ACC112 (cell line): ENCODE data around the gene RNF208.

Experiments
- H2AFZ ChIP-seq: fragments of 200-600 bp; sonication (generic); one replicate; pipeline ENCODE4 v1.6.0; 2017; ENCODE audit warnings: antibody characterized with exemption, low read length; ENCODE audit not compliant: unreplicated experiment
- H3K27ac ChIP-seq: fragments of 200-600 bp; sonication (generic); 2 replicates; pipeline ENCODE4 v1.5.1; 2014; ENCODE audit warnings: low read depth, mild to moderate bottlenecking, antibody characterized with exemption, low read length, moderate library complexity
- H3K27me3 ChIP-seq: fragments of 200-600 bp; sonication (generic); 2 replicates; pipeline ENCODE4 v1.6.1; 2014; ENCODE audit warnings: mild to moderate bottlenecking, antibody characterized with exemption, low read length, moderate library complexity, mixed read lengths; ENCODE audit not compliant: insufficient read depth
- H3K36me3 ChIP-seq: fragments of 200-600 bp; sonication (generic); 2 replicates; pipeline ENCODE4 v1.6.1; 2016; ENCODE audit warnings: mild to moderate bottlenecking, antibody characterized with exemption, low read length, moderate library complexity, mixed read lengths; ENCODE audit not compliant: insufficient read depth
- H3K4me1 ChIP-seq: fragments of 200-600 bp; sonication (generic); one replicate; pipeline ENCODE4 v1.6.1; 2016; ENCODE audit warnings: low read length, mixed read lengths; ENCODE audit not compliant: insufficient read depth, unreplicated experiment, control insufficient read depth
- H3K4me3 ChIP-seq: fragments of 200-600 bp; sonication (generic); 2 replicates; pipeline ENCODE4 v1.5.1; 2014; ENCODE audit warnings: mild to moderate bottlenecking, low read depth, low read length
- H3K79me2 ChIP-seq: fragments of 200-600 bp; sonication (generic); one replicate; pipeline ENCODE4 v1.6.0; 2016; ENCODE audit warnings: low read length; ENCODE audit not compliant: control insufficient read depth, unreplicated experiment, insufficient read depth

Gene RNF208

GRCh38 chr9:137224830-137225694 is 3.0 kb upstream of the RNF208 start, which contains the start of gene CYSRT1:
CYSRT1 (plus strand) TSS chr9:137225174; CDS start chr9:137225622, 448 bp downstream.
- no peaks in the 10 kb centered on the region for H3K27me3 ChIP-seq
- H3K4me1 ChIP-seq, result peaks cover 29% of the 10 kb centered on the region
- H2AFZ ChIP-seq, result no peak within 1 kb of the TSS

GRCh38 chr9:137223078-137223970 is 1.3 kb upstream of the RNF208 start:
- no peaks in the 10 kb centered on the region for H3K36me3 ChIP-seq
- no peaks in the 10 kb centered on the region for H3K79me2 ChIP-seq
- no peaks in the 10 kb centered on the region for H3K27me3 ChIP-seq
- H2AFZ ChIP-seq, result peak overlapping the region; percentile 54
- H3K27ac ChIP-seq, result peak overlapping the region; percentile 34; the same call in 1 of the 2 replicates
- peaks cover 37% of the 10 kb centered on the region for H3K4me1 ChIP-seq
- peak overlapping the region; percentile 85 for H3K4me3 ChIP-seq

More at GRCh38 chr9:137224830-137225694, 3.0 kb upstream of the RNF208 start, which contains the start of gene CYSRT1:
- peak within 1 kb of the TSS; percentile 85 for H3K4me3 ChIP-seq
- H3K79me2 ChIP-seq, result no peaks in the 10 kb centered on the region
- H3K36me3 ChIP-seq, result no peaks in the 10 kb centered on the region
- peak within 1 kb of the TSS; percentile 34; the same call in 1 of the 2 replicates for H3K27ac ChIP-seq

DNA sequence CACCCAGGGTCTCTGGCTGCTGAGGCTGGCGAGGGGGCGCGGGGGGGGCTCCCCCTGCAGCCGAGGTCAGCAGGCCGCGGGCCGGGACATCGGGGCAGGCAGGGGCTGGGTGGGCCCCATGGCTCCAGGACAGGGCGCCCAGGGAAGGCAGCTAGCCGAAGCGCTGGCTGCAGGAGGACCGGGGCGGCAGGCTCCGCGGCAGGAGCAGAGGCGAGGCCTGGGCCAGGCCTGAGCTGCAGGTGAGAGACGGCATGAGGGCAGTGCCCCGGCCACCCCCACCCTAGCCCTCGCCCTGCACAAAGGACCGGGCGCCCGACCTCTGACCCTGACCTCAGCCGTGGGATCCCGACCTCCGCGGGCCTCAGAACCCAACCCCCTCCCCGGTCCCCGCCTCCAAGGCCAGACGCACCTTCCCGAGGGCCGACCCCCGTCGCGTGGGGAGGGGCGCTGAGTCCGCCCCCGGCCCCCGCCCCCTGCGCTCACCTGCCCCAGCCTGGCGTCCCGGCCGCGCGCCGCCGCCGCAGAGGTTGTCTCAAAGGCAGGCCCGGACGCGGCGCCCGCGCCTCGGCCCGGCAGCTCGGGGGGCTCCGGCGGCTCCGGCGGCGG is 431 bp downstream of the RNF208 start:
- Histone ChIP-seq H2AFZ (no peak overlapping the region), H3K36me3 (no peaks in the 10 kb centered on the region), H3K27ac (no peak overlapping the region), H3K4me3 (no peak overlapping the region), H3K27me3 (no peaks in the 10 kb centered on the region), H3K79me2 (no peaks in the 10 kb centered on the region), H3K4me1 (peaks cover 44% of the 10 kb centered on the region)

GRCh38 chr9:137221095-137221505 is 940 bp downstream of the RNF208 start:
- no peak overlapping the region for H3K27ac ChIP-seq
- peaks cover 46% of the 10 kb centered on the region for H3K4me1 ChIP-seq
- H3K27me3 ChIP-seq, result no peaks in the 10 kb centered on the region
- no peak overlapping the region for H3K4me3 ChIP-seq
- no peak overlapping the region for H2AFZ ChIP-seq
- no peaks in the 10 kb centered on the region for H3K79me2 ChIP-seq
- no peaks in the 10 kb centered on the region for H3K36me3 ChIP-seq

DNA sequence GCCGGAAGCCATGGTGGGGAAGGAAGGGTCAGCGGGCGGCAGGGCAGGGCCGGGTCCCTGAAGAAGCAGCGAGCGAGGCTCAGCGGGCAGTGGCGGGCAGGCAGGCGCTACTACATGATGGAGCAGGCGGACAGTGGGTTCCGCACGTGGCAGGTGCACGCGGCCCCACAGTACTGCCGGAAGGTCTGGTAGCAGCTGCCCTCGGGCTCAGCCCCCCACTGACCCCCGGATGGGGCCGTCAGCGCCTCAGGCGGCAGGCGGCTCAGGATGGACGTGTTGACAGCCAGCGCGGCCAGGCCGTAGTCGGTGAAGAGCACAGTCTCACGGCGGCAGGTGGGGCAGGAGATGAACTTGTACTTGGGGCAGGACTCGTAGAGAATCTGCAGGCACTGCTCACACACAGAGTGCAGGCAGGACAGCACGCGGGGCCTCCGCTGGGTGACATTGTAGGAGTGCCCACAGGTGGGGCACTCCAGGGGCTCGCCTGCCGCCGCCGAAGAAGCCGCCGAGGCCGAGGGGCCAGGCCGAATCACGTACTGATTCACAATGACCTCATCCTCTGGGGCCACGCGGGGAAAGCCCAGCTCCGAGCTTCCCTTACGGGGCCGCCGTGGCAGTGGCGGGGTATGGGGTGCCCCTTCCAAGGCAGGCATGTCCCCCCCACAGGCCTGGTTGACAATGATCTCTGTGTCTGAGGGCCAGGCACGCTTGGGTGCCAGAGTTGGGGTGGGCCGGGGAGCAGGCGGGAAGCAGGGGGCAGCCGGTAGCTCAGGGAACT is 1.5 kb downstream of the RNF208 start:
- Histone ChIP-seq H3K36me3 (no peaks in the 10 kb centered on the region), H2AFZ (no peak overlapping the region), H3K4me1 (peaks cover 46% of the 10 kb centered on the region), H3K27ac (no peak overlapping the region), H3K4me3 (no peak overlapping the region), H3K27me3 (no peaks in the 10 kb centered on the region), H3K79me2 (no peaks in the 10 kb centered on the region)

GRCh38 chr9:137219757-137220316 is 2.2 kb downstream of the RNF208 start:
- no peaks in the 10 kb centered on the region for H3K27me3 ChIP-seq
- peaks cover 41% of the 10 kb centered on the region for H3K4me1 ChIP-seq
- H3K79me2 ChIP-seq, result no peaks in the 10 kb centered on the region
- no peak overlapping the region for H2AFZ ChIP-seq
- no peak overlapping the region for H3K4me3 ChIP-seq
- H3K27ac ChIP-seq, result no peak overlapping the region
- no peaks in the 10 kb centered on the region for H3K36me3 ChIP-seq

GRCh38 chr9:137218754-137219271 is 3.2 kb downstream of the RNF208 start:
- H3K36me3 ChIP-seq, result no peaks in the 10 kb centered on the region
- no peaks in the 10 kb centered on the region for H3K27me3 ChIP-seq
- peaks cover 34% of the 10 kb centered on the region for H3K4me1 ChIP-seq
- no peak overlapping the region for H2AFZ ChIP-seq
- H3K79me2 ChIP-seq, result no peaks in the 10 kb centered on the region
- H3K4me3 ChIP-seq, result peak overlapping the region; percentile 39; the same call in 1 of the 2 replicates
- peak overlapping the region; percentile 22; the same call in 1 of the 2 replicates for H3K27ac ChIP-seq

- Histone ChIP-seq H3K27me3 (no peaks in the 10 kb centered on the region), H2AFZ (no peak overlapping the region), H3K4me1 (peaks cover 37% of the 10 kb centered on the region), H3K27ac (peak overlapping the region; percentile 22; the same call in 1 of the 2 replicates), H3K79me2 (no peaks in the 10 kb centered on the region), H3K36me3 (no peaks in the 10 kb centered on the region), H3K4me3 (peak overlapping the region; percentile 39; the same call in 1 of the 2 replicates)
These were observed 3.8 kb downstream of the RNF208 start for GRCh38 chr9:137218212-137218753.
